ENCODE data around the gene TUT4.

The TUT4 gene

GRCh38 chr1:52463891-52464290 lies 89.0 kb downstream of the TUT4 start:
- DNase-seq: no peak

GRCh38 chr1:52461821-52462220 lies 91.1 kb downstream of the TUT4 start:
- DNase-seq: no peak

GRCh38 chr1:52460694-52461093 lies 92.2 kb downstream of the TUT4 start:
- DNase-seq: peak; percentile 31

- no peak for DNase-seq
Observed at GRCh38 chr1:52455686-52456085, 97.2 kb downstream of the TUT4 start.

- DNase-seq: no peak
Observed at GRCh38 chr1:52454779-52455178, 98.1 kb downstream of the TUT4 start.

- no peak for DNase-seq
Observed at GRCh38 chr1:52454127-52454526, 98.8 kb downstream of the TUT4 start.

GRCh38 chr1:52444463-52444862 lies 108.4 kb downstream of the TUT4 start:
- no peak for DNase-seq

GRCh38 chr1:52439976-52440375 lies 112.9 kb downstream of the TUT4 start:
- no peak for DNase-seq

GRCh38 chr1:52436817-52437216 lies 116.1 kb downstream of the TUT4 start:
- no peak for DNase-seq

- DNase-seq: no peak
Observed at GRCh38 chr1:52435650-52436049, 117.2 kb downstream of the TUT4 start.

GRCh38 chr1:52435211-52435610 lies 117.7 kb downstream of the TUT4 start:
- DNase-seq: no peak

- DNase-seq: no peak
Observed at GRCh38 chr1:52432807-52433206, 120.1 kb downstream of the TUT4 start.

- DNase-seq: no peak
Observed at GRCh38 chr1:52427152-52427551, 125.7 kb downstream of the TUT4 start.

GRCh38 chr1:52426371-52426770 lies 126.5 kb downstream of the TUT4 start:
- no peak for DNase-seq

- DNase-seq: no peak
Observed at GRCh38 chr1:52424813-52425212, 128.1 kb downstream of the TUT4 start.

- DNase-seq: no peak
Observed at GRCh38 chr1:52424231-52424636, 128.7 kb downstream of the TUT4 start.

- no peak for DNase-seq
Observed at GRCh38 chr1:52423771-52424170, 129.1 kb downstream of the TUT4 start.

GRCh38 chr1:52423055-52423454 lies 129.8 kb downstream of the TUT4 start:
- DNase-seq: no peak

GRCh38 chr1:52420713-52421112 lies 132.2 kb downstream of the TUT4 start:
- no peak for DNase-seq

GRCh38 chr1:52416811-52417210 lies 136.1 kb downstream of the TUT4 start:
- no peak for DNase-seq

GRCh38 chr1:52414942-52415341 lies 137.9 kb downstream of the TUT4 start:
- no peak for DNase-seq

- no peak for DNase-seq
Observed at GRCh38 chr1:52413410-52413989, 139.4 kb downstream of the TUT4 start.

GRCh38 chr1:52404975-52405338 lies 147.9 kb downstream of the TUT4 start:
- no peak for DNase-seq

- DNase-seq: peak; percentile 94
Observed at GRCh38 chr1:52404116-52404974, 148.5 kb downstream of the TUT4 start, which contains the start of the genes ORC1 and PRPF38A. ORC1 (minus strand) TSS chr1:52404423; CDS start chr1:52402223, 2,200 bp downstream. PRPF38A (plus strand) TSS chr1:52404602; CDS start chr1:52404750, 148 bp downstream.
